SU-DHL-6 (cell line): ENCODE data around the gene ARMH1.

Source experiments
- EZH2phosphoT487 ChIP-seq: fragments of 200-600 bp; sonication (generic), shearing (Covaris generic); conservative IDR thresholded peaks from 2 replicates; pipeline ENCODE4 v1.6.1; 2018; ENCODE audit warnings: mild to moderate bottlenecking, antibody characterized with exemption, low read length, moderate library complexity, mixed read lengths
- TF ChIP-seq, protein P1 (sequence below): fragments of 200-600 bp; sonication (generic); IDR thresholded peaks from one replicate; pipeline ENCODE4 v1.5.1; 2017; ENCODE audit warnings: antibody characterized with exemption, mild to moderate bottlenecking, low read length, moderate library complexity; ENCODE audit not compliant: insufficient read depth, poor library complexity, severe bottlenecking

DNA sequence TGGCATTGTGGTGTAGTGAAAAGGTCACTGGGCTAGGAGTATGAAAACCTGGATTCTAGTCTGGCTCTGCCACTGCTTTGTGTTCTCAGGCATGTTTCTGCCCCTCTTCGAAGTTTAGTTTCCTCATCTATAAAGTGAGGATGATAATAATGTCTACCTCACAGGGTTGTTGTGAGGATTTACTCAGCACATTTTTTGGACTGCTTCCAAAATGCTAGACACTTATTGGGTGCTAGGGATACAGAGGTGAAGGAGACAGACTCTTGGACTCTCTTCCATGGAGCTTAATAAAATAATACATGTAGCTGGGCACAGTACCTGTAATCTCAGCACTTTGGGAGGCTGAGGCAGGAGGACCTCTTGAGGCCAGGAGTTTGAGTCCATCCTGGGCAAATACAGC lies 68.7 kb downstream of the ARMH1 start:
- TF ChIP-seq, protein P1, sequence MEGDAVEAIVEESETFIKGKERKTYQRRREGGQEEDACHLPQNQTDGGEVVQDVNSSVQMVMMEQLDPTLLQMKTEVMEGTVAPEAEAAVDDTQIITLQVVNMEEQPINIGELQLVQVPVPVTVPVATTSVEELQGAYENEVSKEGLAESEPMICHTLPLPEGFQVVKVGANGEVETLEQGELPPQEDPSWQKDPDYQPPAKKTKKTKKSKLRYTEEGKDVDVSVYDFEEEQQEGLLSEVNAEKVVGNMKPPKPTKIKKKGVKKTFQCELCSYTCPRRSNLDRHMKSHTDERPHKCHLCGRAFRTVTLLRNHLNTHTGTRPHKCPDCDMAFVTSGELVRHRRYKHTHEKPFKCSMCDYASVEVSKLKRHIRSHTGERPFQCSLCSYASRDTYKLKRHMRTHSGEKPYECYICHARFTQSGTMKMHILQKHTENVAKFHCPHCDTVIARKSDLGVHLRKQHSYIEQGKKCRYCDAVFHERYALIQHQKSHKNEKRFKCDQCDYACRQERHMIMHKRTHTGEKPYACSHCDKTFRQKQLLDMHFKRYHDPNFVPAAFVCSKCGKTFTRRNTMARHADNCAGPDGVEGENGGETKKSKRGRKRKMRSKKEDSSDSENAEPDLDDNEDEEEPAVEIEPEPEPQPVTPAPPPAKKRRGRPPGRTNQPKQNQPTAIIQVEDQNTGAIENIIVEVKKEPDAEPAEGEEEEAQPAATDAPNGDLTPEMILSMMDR, result no peak
- no peak for TF ChIP-seq EZH2phosphoT487
